ENCODE measurements around the gene POU2AF1. TPM values are rescaled to one million over a fixed set of nuclear protein-coding genes. Genes with fewer than 3 reads are reported as not detected.

POU2AF1 gene
- polyA plus RNA-seq, 2 of the 4 experiments (the other 2 are of a cell fraction): not detected

DNA sequence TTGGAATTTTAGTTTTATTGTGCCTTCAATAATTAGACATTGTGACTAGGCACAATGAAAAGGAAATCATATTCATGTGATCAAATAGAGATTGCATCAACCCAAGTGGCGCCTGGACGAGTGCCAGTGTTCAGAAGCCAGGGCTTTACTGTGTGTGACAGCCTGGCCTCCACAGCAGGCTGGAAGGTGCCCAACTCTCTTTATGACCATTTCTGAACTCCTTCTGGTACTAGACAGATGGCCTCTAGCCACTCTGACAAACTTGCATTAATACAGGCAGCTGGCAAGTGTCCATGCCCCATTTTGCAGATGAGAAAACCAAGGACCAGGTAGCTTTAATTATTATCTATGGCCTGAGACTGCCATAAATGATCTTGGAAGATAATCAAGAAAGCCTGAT is 8.3 kb upstream of the POU2AF1 start:
- CTCF ChIA-PET: no interaction called here
- H3K4me1 ChIP-seq: no peaks in the 10 kb centered on the region
- POLR2A ChIA-PET: no interaction called here
- H3K9me3 ChIP-seq: 0 out of 3 replicates have a peak, but pooled peaks cover 5% of the 10 kb centered on the region
- 61% methylated on average over 2 of the region's 2 CpGs for WGBS (ENCODE audit: missing lambda C conversion rate)
- no peak for FAIRE-seq
- no peak for DNase-seq (ENCODE audit: low read depth in 1 of 2, low spot score in 1 of 2)
- TF ChIP-seq HDAC2 (IDR thresholded peaks at IDR 0.05): no peak
- TF ChIP-seq, protein P1, sequence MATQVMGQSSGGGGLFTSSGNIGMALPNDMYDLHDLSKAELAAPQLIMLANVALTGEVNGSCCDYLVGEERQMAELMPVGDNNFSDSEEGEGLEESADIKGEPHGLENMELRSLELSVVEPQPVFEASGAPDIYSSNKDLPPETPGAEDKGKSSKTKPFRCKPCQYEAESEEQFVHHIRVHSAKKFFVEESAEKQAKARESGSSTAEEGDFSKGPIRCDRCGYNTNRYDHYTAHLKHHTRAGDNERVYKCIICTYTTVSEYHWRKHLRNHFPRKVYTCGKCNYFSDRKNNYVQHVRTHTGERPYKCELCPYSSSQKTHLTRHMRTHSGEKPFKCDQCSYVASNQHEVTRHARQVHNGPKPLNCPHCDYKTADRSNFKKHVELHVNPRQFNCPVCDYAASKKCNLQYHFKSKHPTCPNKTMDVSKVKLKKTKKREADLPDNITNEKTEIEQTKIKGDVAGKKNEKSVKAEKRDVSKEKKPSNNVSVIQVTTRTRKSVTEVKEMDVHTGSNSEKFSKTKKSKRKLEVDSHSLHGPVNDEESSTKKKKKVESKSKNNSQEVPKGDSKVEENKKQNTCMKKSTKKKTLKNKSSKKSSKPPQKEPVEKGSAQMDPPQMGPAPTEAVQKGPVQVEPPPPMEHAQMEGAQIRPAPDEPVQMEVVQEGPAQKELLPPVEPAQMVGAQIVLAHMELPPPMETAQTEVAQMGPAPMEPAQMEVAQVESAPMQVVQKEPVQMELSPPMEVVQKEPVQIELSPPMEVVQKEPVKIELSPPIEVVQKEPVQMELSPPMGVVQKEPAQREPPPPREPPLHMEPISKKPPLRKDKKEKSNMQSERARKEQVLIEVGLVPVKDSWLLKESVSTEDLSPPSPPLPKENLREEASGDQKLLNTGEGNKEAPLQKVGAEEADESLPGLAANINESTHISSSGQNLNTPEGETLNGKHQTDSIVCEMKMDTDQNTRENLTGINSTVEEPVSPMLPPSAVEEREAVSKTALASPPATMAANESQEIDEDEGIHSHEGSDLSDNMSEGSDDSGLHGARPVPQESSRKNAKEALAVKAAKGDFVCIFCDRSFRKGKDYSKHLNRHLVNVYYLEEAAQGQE (IDR thresholded peaks at IDR 0.05): no peak
- no peak for TF ChIP-seq FOSB (CRISPR knock-in tag; IDR thresholded peaks at IDR 0.05)
- no peak for TF ChIP-seq ZC3H11A (IDR thresholded peaks at IDR 0.05)
- no peak for TF ChIP-seq MAZ (IDR thresholded peaks at IDR 0.05; ENCODE audit: borderline replicate concordance, low read depth, low read length)
- TF ChIP-seq TFCP2L1 (CRISPR knock-in tag; IDR thresholded peaks at IDR 0.05): no peak
- TF ChIP-seq, protein P2, sequence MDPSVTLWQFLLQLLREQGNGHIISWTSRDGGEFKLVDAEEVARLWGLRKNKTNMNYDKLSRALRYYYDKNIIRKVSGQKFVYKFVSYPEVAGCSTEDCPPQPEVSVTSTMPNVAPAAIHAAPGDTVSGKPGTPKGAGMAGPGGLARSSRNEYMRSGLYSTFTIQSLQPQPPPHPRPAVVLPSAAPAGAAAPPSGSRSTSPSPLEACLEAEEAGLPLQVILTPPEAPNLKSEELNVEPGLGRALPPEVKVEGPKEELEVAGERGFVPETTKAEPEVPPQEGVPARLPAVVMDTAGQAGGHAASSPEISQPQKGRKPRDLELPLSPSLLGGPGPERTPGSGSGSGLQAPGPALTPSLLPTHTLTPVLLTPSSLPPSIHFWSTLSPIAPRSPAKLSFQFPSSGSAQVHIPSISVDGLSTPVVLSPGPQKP (IDR thresholded peaks at IDR 0.05; ENCODE audit: low read depth, low read length): no peak
- TF ChIP-seq, protein P3, sequence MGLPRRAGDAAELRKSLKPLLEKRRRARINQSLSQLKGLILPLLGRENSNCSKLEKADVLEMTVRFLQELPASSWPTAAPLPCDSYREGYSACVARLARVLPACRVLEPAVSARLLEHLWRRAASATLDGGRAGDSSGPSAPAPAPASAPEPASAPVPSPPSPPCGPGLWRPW (IDR thresholded peaks at IDR 0.05): no peak
- TF ChIP-seq ZNF302 (CRISPR knock-in tag; IDR thresholded peaks at IDR 0.05): no peak
- TF ChIP-seq, protein P4, sequence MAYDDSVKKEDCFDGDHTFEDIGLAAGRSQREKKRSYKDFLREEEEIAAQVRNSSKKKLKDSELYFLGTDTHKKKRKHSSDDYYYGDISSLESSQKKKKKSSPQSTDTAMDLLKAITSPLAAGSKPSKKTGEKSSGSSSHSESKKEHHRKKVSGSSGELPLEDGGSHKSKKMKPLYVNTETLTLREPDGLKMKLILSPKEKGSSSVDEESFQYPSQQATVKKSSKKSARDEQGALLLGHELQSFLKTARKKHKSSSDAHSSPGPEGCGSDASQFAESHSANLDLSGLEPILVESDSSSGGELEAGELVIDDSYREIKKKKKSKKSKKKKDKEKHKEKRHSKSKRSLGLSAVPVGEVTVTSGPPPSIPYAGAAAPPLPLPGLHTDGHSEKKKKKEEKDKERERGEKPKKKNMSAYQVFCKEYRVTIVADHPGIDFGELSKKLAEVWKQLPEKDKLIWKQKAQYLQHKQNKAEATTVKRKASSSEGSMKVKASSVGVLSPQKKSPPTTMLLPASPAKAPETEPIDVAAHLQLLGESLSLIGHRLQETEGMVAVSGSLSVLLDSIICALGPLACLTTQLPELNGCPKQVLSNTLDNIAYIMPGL (CRISPR knock-in tag; IDR thresholded peaks at IDR 0.05; ENCODE audit: borderline replicate concordance): no peak
- TF ChIP-seq EHMT2 (IDR thresholded peaks at IDR 0.05; ENCODE audit: low read depth): no peak
- ATAC-seq: no peak
- H3K4me3 ChIP-seq: no peak overlapping the region
- no peak overlapping the region for H3K4me2 ChIP-seq
- H3K27ac ChIP-seq: no peak overlapping the region

DNA sequence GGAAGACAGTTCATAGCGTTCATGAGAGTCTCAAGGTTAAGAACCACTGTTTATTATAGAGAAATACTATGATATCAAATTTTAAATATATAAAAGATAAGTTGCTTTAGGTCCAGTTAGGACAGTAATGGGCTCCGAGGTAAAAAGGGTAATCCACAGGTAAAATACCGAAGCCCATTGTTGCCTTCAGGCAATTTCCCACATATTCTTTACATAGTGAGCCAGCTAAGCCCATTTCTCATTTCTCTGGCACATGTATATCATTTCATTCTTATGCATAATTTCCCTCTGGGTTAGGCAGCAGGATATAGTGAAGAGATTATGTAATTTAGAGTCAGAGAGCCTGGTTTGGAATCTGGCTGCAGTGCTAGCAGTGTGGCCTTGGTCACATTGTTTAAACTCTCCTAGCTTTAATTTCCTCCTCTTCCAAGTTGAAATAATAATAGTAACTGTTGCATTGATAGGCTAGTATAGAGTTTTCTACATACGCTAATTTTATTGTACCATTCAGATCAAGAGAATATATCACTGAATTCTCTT is 7.6 kb upstream of the POU2AF1 start:
- WGBS (ENCODE audit: missing lambda C conversion rate): 60% methylated on average over 4 of the region's 4 CpGs
- DNase-seq (ENCODE audit: low read depth in 1 of 2, low spot score in 1 of 2) (no peak), FAIRE-seq (no peak), ATAC-seq (no peak)
- TF ChIP-seq RNF2 (IDR thresholded peaks at IDR 0.05; ENCODE audit: borderline replicate concordance, low read depth) (no peak), MAFK (IDR thresholded peaks at IDR 0.05; ENCODE audit: partially characterized antibody) (no peak), KDM5A (IDR thresholded peaks at IDR 0.05) (no peak), EP300 (IDR thresholded peaks at IDR 0.05) (no peak)
- TF ChIP-seq, protein P1 (IDR thresholded peaks at IDR 0.05): no peak
- TF ChIP-seq, protein P5, sequence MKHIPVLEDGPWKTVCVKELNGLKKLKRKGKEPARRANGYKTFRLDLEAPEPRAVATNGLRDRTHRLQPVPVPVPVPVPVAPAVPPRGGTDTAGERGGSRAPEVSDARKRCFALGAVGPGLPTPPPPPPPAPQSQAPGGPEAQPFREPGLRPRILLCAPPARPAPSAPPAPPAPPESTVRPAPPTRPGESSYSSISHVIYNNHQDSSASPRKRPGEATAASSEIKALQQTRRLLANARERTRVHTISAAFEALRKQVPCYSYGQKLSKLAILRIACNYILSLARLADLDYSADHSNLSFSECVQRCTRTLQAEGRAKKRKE (CRISPR knock-in tag; IDR thresholded peaks at IDR 0.05; ENCODE audit: low read depth): no peak
- TF ChIP-seq, protein P6, sequence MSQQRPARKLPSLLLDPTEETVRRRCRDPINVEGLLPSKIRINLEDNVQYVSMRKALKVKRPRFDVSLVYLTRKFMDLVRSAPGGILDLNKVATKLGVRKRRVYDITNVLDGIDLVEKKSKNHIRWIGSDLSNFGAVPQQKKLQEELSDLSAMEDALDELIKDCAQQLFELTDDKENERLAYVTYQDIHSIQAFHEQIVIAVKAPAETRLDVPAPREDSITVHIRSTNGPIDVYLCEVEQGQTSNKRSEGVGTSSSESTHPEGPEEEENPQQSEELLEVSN (IDR thresholded peaks at IDR 0.05; ENCODE audit: borderline replicate concordance, low read depth): no peak
- TF ChIP-seq, protein P7, sequence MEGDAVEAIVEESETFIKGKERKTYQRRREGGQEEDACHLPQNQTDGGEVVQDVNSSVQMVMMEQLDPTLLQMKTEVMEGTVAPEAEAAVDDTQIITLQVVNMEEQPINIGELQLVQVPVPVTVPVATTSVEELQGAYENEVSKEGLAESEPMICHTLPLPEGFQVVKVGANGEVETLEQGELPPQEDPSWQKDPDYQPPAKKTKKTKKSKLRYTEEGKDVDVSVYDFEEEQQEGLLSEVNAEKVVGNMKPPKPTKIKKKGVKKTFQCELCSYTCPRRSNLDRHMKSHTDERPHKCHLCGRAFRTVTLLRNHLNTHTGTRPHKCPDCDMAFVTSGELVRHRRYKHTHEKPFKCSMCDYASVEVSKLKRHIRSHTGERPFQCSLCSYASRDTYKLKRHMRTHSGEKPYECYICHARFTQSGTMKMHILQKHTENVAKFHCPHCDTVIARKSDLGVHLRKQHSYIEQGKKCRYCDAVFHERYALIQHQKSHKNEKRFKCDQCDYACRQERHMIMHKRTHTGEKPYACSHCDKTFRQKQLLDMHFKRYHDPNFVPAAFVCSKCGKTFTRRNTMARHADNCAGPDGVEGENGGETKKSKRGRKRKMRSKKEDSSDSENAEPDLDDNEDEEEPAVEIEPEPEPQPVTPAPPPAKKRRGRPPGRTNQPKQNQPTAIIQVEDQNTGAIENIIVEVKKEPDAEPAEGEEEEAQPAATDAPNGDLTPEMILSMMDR (IDR thresholded peaks at IDR 0.05): no peak
- Histone ChIP-seq H3K4me1 (no peaks in the 10 kb centered on the region), H3K4me3 (no peak overlapping the region), H3K27ac (no peak overlapping the region), H3K9me3 (0 out of 3 replicates have a peak, but pooled peaks cover 5% of the 10 kb centered on the region), H3K4me2 (no peak overlapping the region)
- CTCF ChIA-PET: no interaction called here
- POLR2A ChIA-PET: no interaction called here
